SK-N-SH treated with all-trans-retinoic acid at 6 μM for 48 hours (cell line): ENCODE results near the gene TTF2.

Source experiments
- ATAC-seq: fragments of 200-7000 bp; cut with Tn5 transposase; 3 replicates; pipeline ENCODE4 v1.9.1; 2020; ENCODE audit warnings: mild to moderate bottlenecking, moderate library complexity
- ARNTL ChIP-seq: fragments of 450-650 bp; formaldehyde crosslinking; IDR thresholded peaks from 2 replicates; pipeline ENCODE4 v1.5.0; 2020; ENCODE audit warnings: low read depth, mild to moderate bottlenecking, moderate library complexity, borderline replicate concordance
- BACH2 ChIP-seq: fragments of 250-450 bp; sonication (Bioruptor Pico); IDR thresholded peaks from 2 replicates; pipeline ENCODE4 v1.9.0; 2021; ENCODE audit warnings: mild to moderate bottlenecking, borderline replicate concordance
- CSDC2 ChIP-seq: fragments of 250-450 bp; sonication (Bioruptor Pico); IDR thresholded peaks from 2 replicates; pipeline ENCODE4 v1.5.0; 2020; ENCODE audit warnings: mild to moderate bottlenecking, moderate library complexity
- CSRNP3 ChIP-seq: fragments of 250-450 bp; sonication (Bioruptor Pico); IDR thresholded peaks from 2 replicates; pipeline ENCODE4 v1.5.1; 2021; ENCODE audit warnings: mild to moderate bottlenecking, moderate library complexity
- ESRRG ChIP-seq: fragments of 250-450 bp; sonication (Bioruptor Pico); IDR thresholded peaks from 2 replicates; pipeline ENCODE4 v1.6.1; 2021; ENCODE audit warnings: mild to moderate bottlenecking
- GLIS3 ChIP-seq: fragments of 250-450 bp; sonication (Bioruptor Pico); IDR thresholded peaks from 2 replicates; pipeline ENCODE4 v1.5.0; 2020; ENCODE audit warnings: mild to moderate bottlenecking, moderate library complexity
- ISL1 ChIP-seq: fragments of 250-450 bp; sonication (Bioruptor Pico); IDR thresholded peaks from 2 replicates; pipeline ENCODE4 v2.1.2; 2022; ENCODE audit warnings: mild to moderate bottlenecking, moderate library complexity
- OSR1 ChIP-seq: fragments of 250-450 bp; sonication (Bioruptor Pico); IDR thresholded peaks from 2 replicates; pipeline ENCODE4 v1.8.0; 2022; ENCODE audit warnings: moderate library complexity, mild to moderate bottlenecking, inconsistent platforms
- PPARA ChIP-seq: fragments of 250-450 bp; sonication (Bioruptor Pico); IDR thresholded peaks from 2 replicates; pipeline ENCODE4 v1.5.0; 2020; ENCODE audit warnings: mild to moderate bottlenecking, borderline replicate concordance
- RARB ChIP-seq: fragments of 250-450 bp; sonication (Bioruptor Pico); IDR thresholded peaks from 2 replicates; pipeline ENCODE4 v1.8.0; 2021; ENCODE audit warnings: mild to moderate bottlenecking, moderate library complexity
- SNAI2 ChIP-seq: fragments of 250-450 bp; sonication (Bioruptor Pico); IDR thresholded peaks from 2 replicates; pipeline ENCODE4 v1.5.0; 2020; ENCODE audit warnings: mild to moderate bottlenecking, moderate library complexity
- TCF4 ChIP-seq: fragments of 250-450 bp; sonication (Bioruptor Pico); IDR thresholded peaks from 2 replicates; pipeline ENCODE4 v1.8.0; 2021; ENCODE audit warnings: mild to moderate bottlenecking, moderate library complexity, borderline replicate concordance
- TOX ChIP-seq: fragments of 250-450 bp; sonication (Bioruptor Pico); IDR thresholded peaks from 2 replicates; pipeline ENCODE4 v1.8.0; 2021; ENCODE audit warnings: mild to moderate bottlenecking, moderate library complexity, borderline replicate concordance
- ZC3H10 ChIP-seq: fragments of 250-450 bp; sonication (Bioruptor Pico); IDR thresholded peaks from 2 replicates; pipeline ENCODE4 v1.5.1; 2021; ENCODE audit warnings: mild to moderate bottlenecking, moderate library complexity
- ZFP3 ChIP-seq: fragments of 250-450 bp; sonication (Bioruptor Pico); IDR thresholded peaks from 2 replicates; pipeline ENCODE4 v1.5.0; 2020; ENCODE audit warnings: mild to moderate bottlenecking, moderate library complexity
- ZFP30 ChIP-seq: fragments of 450-650 bp; formaldehyde crosslinking; IDR thresholded peaks from 2 replicates; pipeline ENCODE4 v1.5.0; 2022; ENCODE audit warnings: mild to moderate bottlenecking, moderate library complexity
- ZNF565 ChIP-seq: fragments of 450-650 bp; formaldehyde crosslinking; conservative IDR thresholded peaks from 2 replicates; pipeline ENCODE4 v1.5.0; 2020; ENCODE audit warnings: low read depth, mild to moderate bottlenecking, moderate library complexity
- ZNF70 ChIP-seq: fragments of 450-650 bp; formaldehyde crosslinking; IDR thresholded peaks from 2 replicates; pipeline ENCODE4 v1.5.0; 2020; ENCODE audit warnings: mild to moderate bottlenecking, moderate library complexity
- ZNF8 ChIP-seq: fragments of 450-650 bp; formaldehyde crosslinking; IDR thresholded peaks from 2 replicates; pipeline ENCODE4 v1.5.0; 2020; ENCODE audit warnings: mild to moderate bottlenecking, moderate library complexity
- TF ChIP-seq, protein P1 (sequence below): fragments of 250-450 bp; sonication (Bioruptor Pico); IDR thresholded peaks from 2 replicates; pipeline ENCODE4 v1.8.0; 2021; ENCODE audit warnings: low read depth, mild to moderate bottlenecking, moderate library complexity, borderline replicate concordance
- TF ChIP-seq, protein P2 (sequence below): fragments of 250-450 bp; sonication (Bioruptor Pico); IDR thresholded peaks from 2 replicates; pipeline ENCODE4 v1.5.1; 2020; ENCODE audit warnings: low read depth, mild to moderate bottlenecking, moderate library complexity
- TF ChIP-seq, protein P3 (sequence below): fragments of 250-450 bp; sonication (Bioruptor Pico); IDR thresholded peaks from 2 replicates; pipeline ENCODE4 v1.5.0; 2020; ENCODE audit warnings: mild to moderate bottlenecking, moderate library complexity
- TF ChIP-seq, protein P4 (sequence below): fragments of 250-450 bp; sonication (Bioruptor Pico); IDR thresholded peaks from 2 replicates; pipeline ENCODE4 v1.8.0; 2020; ENCODE audit warnings: mild to moderate bottlenecking, moderate library complexity, borderline replicate concordance

The TTF2 gene

GRCh38 chr1:117061986-117062415 lies 1.9 kb downstream of the TTF2 start:
- no peak for ATAC-seq
- TF ChIP-seq, protein P1, sequence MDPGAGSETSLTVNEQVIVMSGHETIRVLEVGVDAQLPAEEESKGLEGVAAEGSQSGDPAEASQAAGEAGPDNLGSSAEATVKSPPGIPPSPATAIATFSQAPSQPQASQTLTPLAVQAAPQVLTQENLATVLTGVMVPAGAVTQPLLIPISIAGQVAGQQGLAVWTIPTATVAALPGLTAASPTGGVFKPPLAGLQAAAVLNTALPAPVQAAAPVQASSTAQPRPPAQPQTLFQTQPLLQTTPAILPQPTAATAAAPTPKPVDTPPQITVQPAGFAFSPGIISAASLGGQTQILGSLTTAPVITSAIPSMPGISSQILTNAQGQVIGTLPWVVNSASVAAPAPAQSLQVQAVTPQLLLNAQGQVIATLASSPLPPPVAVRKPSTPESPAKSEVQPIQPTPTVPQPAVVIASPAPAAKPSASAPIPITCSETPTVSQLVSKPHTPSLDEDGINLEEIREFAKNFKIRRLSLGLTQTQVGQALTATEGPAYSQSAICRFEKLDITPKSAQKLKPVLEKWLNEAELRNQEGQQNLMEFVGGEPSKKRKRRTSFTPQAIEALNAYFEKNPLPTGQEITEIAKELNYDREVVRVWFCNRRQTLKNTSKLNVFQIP (CRISPR knock-in tag), result no peak
- TF ChIP-seq, protein P2, sequence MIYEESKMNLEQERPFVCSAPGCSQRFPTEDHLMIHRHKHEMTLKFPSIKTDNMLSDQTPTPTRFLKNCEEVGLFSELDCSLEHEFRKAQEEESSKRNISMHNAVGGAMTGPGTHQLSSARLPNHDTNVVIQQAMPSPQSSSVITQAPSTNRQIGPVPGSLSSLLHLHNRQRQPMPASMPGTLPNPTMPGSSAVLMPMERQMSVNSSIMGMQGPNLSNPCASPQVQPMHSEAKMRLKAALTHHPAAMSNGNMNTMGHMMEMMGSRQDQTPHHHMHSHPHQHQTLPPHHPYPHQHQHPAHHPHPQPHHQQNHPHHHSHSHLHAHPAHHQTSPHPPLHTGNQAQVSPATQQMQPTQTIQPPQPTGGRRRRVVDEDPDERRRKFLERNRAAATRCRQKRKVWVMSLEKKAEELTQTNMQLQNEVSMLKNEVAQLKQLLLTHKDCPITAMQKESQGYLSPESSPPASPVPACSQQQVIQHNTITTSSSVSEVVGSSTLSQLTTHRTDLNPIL (CRISPR knock-in tag), result no peak
- no peak for TF ChIP-seq BACH2 (CRISPR knock-in tag)
- no peak for TF ChIP-seq ZFP3
- no peak for TF ChIP-seq OSR1 (CRISPR knock-in tag)
- no peak for TF ChIP-seq ZFP30 (CRISPR knock-in tag)
- TF ChIP-seq RARB, result no peak
- TF ChIP-seq PPARA, result no peak
- no peak for TF ChIP-seq ZC3H10
- no peak for TF ChIP-seq ARNTL
- TF ChIP-seq GLIS3, result no peak
- TF ChIP-seq CSDC2 (CRISPR knock-in tag), result no peak
- TF ChIP-seq ESRRG (CRISPR knock-in tag), result no peak
- TF ChIP-seq, protein P3, sequence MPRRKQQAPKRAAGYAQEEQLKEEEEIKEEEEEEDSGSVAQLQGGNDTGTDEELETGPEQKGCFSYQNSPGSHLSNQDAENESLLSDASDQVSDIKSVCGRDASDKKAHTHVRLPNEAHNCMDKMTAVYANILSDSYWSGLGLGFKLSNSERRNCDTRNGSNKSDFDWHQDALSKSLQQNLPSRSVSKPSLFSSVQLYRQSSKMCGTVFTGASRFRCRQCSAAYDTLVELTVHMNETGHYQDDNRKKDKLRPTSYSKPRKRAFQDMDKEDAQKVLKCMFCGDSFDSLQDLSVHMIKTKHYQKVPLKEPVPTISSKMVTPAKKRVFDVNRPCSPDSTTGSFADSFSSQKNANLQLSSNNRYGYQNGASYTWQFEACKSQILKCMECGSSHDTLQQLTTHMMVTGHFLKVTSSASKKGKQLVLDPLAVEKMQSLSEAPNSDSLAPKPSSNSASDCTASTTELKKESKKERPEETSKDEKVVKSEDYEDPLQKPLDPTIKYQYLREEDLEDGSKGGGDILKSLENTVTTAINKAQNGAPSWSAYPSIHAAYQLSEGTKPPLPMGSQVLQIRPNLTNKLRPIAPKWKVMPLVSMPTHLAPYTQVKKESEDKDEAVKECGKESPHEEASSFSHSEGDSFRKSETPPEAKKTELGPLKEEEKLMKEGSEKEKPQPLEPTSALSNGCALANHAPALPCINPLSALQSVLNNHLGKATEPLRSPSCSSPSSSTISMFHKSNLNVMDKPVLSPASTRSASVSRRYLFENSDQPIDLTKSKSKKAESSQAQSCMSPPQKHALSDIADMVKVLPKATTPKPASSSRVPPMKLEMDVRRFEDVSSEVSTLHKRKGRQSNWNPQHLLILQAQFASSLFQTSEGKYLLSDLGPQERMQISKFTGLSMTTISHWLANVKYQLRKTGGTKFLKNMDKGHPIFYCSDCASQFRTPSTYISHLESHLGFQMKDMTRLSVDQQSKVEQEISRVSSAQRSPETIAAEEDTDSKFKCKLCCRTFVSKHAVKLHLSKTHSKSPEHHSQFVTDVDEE (CRISPR knock-in tag), result no peak
- no peak for TF ChIP-seq TCF4 (CRISPR knock-in tag)
- TF ChIP-seq ZNF8 (CRISPR knock-in tag), result no peak
- TF ChIP-seq SNAI2, result no peak
- TF ChIP-seq ZNF565 (CRISPR knock-in tag), result no peak
- TF ChIP-seq CSRNP3, result no peak
- TF ChIP-seq, all 23 proteins: peak for 0

GRCh38 chr1:117066367-117066766 lies 6.2 kb downstream of the TTF2 start:
- TF ChIP-seq, protein P2 (CRISPR knock-in tag), result no peak
- TF ChIP-seq BACH2 (CRISPR knock-in tag), result no peak
- TF ChIP-seq RARB, result no peak
- TF ChIP-seq TOX (CRISPR knock-in tag), result no peak
- no peak for TF ChIP-seq ZC3H10
- TF ChIP-seq CSRNP3, result no peak
- TF ChIP-seq TCF4 (CRISPR knock-in tag), result no peak
- TF ChIP-seq ZNF70 (CRISPR knock-in tag), result no peak
- TF ChIP-seq ISL1 (CRISPR knock-in tag), result no peak
- TF ChIP-seq GLIS3, result no peak
- TF ChIP-seq ZNF8 (CRISPR knock-in tag), result no peak
- no peak for TF ChIP-seq ESRRG (CRISPR knock-in tag)
- TF ChIP-seq, protein P1 (CRISPR knock-in tag), result no peak
- TF ChIP-seq, protein P4, sequence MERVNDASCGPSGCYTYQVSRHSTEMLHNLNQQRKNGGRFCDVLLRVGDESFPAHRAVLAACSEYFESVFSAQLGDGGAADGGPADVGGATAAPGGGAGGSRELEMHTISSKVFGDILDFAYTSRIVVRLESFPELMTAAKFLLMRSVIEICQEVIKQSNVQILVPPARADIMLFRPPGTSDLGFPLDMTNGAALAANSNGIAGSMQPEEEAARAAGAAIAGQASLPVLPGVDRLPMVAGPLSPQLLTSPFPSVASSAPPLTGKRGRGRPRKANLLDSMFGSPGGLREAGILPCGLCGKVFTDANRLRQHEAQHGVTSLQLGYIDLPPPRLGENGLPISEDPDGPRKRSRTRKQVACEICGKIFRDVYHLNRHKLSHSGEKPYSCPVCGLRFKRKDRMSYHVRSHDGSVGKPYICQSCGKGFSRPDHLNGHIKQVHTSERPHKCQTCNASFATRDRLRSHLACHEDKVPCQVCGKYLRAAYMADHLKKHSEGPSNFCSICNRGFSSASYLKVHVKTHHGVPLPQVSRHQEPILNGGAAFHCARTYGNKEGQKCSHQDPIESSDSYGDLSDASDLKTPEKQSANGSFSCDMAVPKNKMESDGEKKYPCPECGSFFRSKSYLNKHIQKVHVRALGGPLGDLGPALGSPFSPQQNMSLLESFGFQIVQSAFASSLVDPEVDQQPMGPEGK (CRISPR knock-in tag), result no peak
- no peak for ATAC-seq
